Measurements from ENCODE around the gene MEIS3. TPM values are rescaled to one million over a fixed set of nuclear protein-coding genes. Genes with fewer than 3 reads are reported as not detected.

The MEIS3 gene
- total and polyA plus RNA-seq, 9 of the 15 experiments (the other 6 are each of a cell fraction or from before 2014, with no cell fraction given): 0.06 to 0.80 (median 0.25) TPM; not detected in 1

- no peaks in the 10 kb centered on the region for H3K9me3 ChIP-seq (replicated peaks; ENCODE audit: control insufficient read depth, insufficient read depth, low read depth, low read length)
- no peak overlapping the region for H2AFZ ChIP-seq (ENCODE audit: low read depth, low read length)
- no peak overlapping the region for H3K4me3 ChIP-seq
- no peaks in the 10 kb centered on the region for H3K27me3 ChIP-seq (ENCODE audit: control insufficient read depth in 2 of 2, insufficient read depth in 2 of 2, low read length in 2 of 2)
- POLR2A ChIA-PET: interaction anchor here (1.1 kb wide), 1 partner anchor 16 kb away, joined by 3 read pairs; no protein-coding TSS in a partner anchor
- TF ChIP-seq RBFOX2 (IDR thresholded peaks at IDR 0.05; ENCODE audit: low read depth, low read length) (peak; percentile 42; the same call in 1 of the 2 replicates), ZBTB7A (IDR thresholded peaks at IDR 0.05; ENCODE audit: borderline replicate concordance, control insufficient read depth, low read depth, low read length) (no peak), ZBTB9 (CRISPR knock-in tag; IDR thresholded peaks at IDR 0.05) (no peak), DMBX1 (CRISPR knock-in tag; IDR thresholded peaks at IDR 0.05; ENCODE audit: borderline replicate concordance) (no peak)
- no peak overlapping the region for H3K27ac ChIP-seq (ENCODE audit: extremely low read depth, low read depth, low read length)
- intact Hi-C loops (cut with micrococcal nuclease) (no loop called here), in situ Hi-C loops (cut with MboI) (no loop called here)
- CTCF ChIA-PET (ENCODE audit: low intra/inter-chr PET ratio): no interaction called here
- H3K79me2 ChIP-seq (ENCODE audit: control insufficient read depth, insufficient read depth, low read length): no peaks in the 10 kb centered on the region; the same call in 2 of the 3 replicates
- H3K4me2 ChIP-seq (ENCODE audit: insufficient read depth, low read length): no peak overlapping the region
- no peak for ATAC-seq
- peak overlapping the region in 1 of 2 experiments; percentile 45; a peak in 1 of 4 replicates for H3K9ac ChIP-seq (ENCODE audit: insufficient read depth in 1 of 2, low read depth in 2 of 2, low read length in 2 of 2)
- 99% methylated on average over 17 of the region's 21 CpGs for WGBS (ENCODE audit: insufficient coverage, low coverage, missing lambda C conversion rate)
- peaks cover 0 to 9% of the 10 kb centered on the region in 2 experiments; a peak in 2 of 5 replicates for H3K4me1 ChIP-seq (replicated peaks in 1 of 2; ENCODE audit: control insufficient read depth in 2 of 2, insufficient read depth in 2 of 2, low read length in 2 of 2)
- no peak for FAIRE-seq
- H3K36me3 ChIP-seq (ENCODE audit: control insufficient read depth, insufficient read depth, low read length): peaks cover 79% of the 10 kb centered on the region
- DNase-seq (ENCODE audit: extremely low read depth in 1 of 4, low spot score in 3 of 4): no peak
- H4K20me1 ChIP-seq (replicated peaks; ENCODE audit: control insufficient read depth, insufficient read depth, low read length): no peaks in the 10 kb centered on the region
- no peaks in the 10 kb centered on the region for H3K9me1 ChIP-seq (ENCODE audit: control insufficient read depth, insufficient read depth, low read length)
- BruUV-seq (replicated peaks): no TSS peak
Measured at GRCh38 chr19:47362321-47362720, 57.0 kb downstream of the MEIS3 start.
